ENCODE measurements around the gene C1QTNF2. TPM values are rescaled to one million over a fixed set of nuclear protein-coding genes. Genes with fewer than 3 reads are reported as not detected.

C1QTNF2 gene
- total and polyA plus RNA-seq, 2 of the 13 experiments (the other 11 are each of a cell fraction or from before 2014, with no cell fraction given) = not detected

DNA sequence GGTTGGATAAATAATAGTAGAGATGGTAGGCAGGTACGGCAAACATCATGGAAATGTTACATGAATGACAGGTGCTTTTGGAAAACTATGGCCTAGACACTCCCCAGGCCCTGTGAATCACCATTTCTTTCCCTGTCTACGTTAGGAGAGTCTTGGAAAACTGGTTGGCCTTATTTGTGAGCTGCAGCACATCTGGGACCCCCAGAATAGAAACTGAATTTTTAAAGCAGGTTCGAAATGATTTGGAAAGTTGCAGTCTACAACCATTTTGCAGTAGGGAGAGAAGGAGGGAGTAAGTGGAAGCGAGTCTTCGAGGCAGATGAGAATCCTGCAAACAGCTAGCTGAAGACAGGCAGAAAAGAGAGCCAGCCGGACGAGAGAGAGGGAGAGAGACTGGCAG, 13.0 kb downstream of the C1QTNF2 start:
- Histone ChIP-seq H3K79me2 (ENCODE audit: insufficient read depth, low read length) (no peaks in the 10 kb centered on the region), H3K27ac (ENCODE audit: extremely low read length, insufficient read depth, low read length) (no peak overlapping the region), H3K27me3 (ENCODE audit: control insufficient read depth in 1 of 2, insufficient read depth in 2 of 2, low read length in 2 of 2) (no peaks in the 10 kb centered on the region; a peak in 3 of 5 replicates), H4K20me1 (ENCODE audit: insufficient read depth, low read length) (no peaks in the 10 kb centered on the region), H3K36me3 (replicated peaks in 1 of 2; ENCODE audit: control insufficient read depth in 1 of 2, insufficient read depth in 2 of 2, low read length in 2 of 2) (no peaks in the 10 kb centered on the region), H2AFZ (ENCODE audit: low read length) (peak overlapping the region; percentile 54), H3K9ac (ENCODE audit: insufficient read depth, low read depth, low read length) (no peak overlapping the region), H3K4me3 (replicated peaks in 1 of 3; ENCODE audit: insufficient read depth in 1 of 3, low read depth in 2 of 3, low read length in 3 of 3) (no peak overlapping the region), H3K4me2 (ENCODE audit: low read depth, low read length) (no peak overlapping the region; the same call in 1 of the 2 replicates), H3K9me3 (ENCODE audit: low read length) (no peaks in the 10 kb centered on the region), H3K4me1 (ENCODE audit: insufficient read depth, low read length) (no peaks in the 10 kb centered on the region)
- TF ChIP-seq ZNF678 (CRISPR knock-in tag; IDR thresholded peaks at IDR 0.05) (no peak), ZNF136 (CRISPR knock-in tag; IDR thresholded peaks at IDR 0.05; ENCODE audit: low read depth) (no peak), ZNF878 (CRISPR knock-in tag; IDR thresholded peaks at IDR 0.05) (no peak), RBFOX2 (IDR thresholded peaks at IDR 0.05; ENCODE audit: low read depth, low read length) (no peak), ZNF543 (CRISPR knock-in tag; IDR thresholded peaks at IDR 0.05) (no peak), NR2F1 (CRISPR knock-in tag; IDR thresholded peaks at IDR 0.05) (no peak), ZNF660 (CRISPR knock-in tag; IDR thresholded peaks at IDR 0.05; ENCODE audit: borderline replicate concordance, low read depth) (no peak), ZNF556 (CRISPR knock-in tag; IDR thresholded peaks at IDR 0.05; ENCODE audit: borderline replicate concordance) (no peak), ELF4 (CRISPR knock-in tag; IDR thresholded peaks at IDR 0.05; ENCODE audit: borderline replicate concordance) (no peak), KLF6 (CRISPR knock-in tag; IDR thresholded peaks at IDR 0.05) (no peak), ZNF12 (CRISPR knock-in tag; IDR thresholded peaks at IDR 0.05) (no peak), SP2 (CRISPR knock-in tag; IDR thresholded peaks at IDR 0.05) (no peak), MAFG (CRISPR knock-in tag; IDR thresholded peaks at IDR 0.05) (no peak), HOXD1 (CRISPR knock-in tag; IDR thresholded peaks at IDR 0.05) (no peak), ZZZ3 (CRISPR knock-in tag; IDR thresholded peaks at IDR 0.05; ENCODE audit: borderline replicate concordance) (no peak), PHB2 (IDR thresholded peaks at IDR 0.05; ENCODE audit: partially characterized antibody) (no peak)
- TF ChIP-seq, protein P1, sequence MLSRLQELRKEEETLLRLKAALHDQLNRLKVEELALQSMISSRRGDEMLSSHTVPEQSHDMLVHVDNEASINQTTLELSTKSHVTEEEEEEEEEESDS (CRISPR knock-in tag; IDR thresholded peaks at IDR 0.05; ENCODE audit: borderline replicate concordance) = no peak
- TF ChIP-seq, protein P2, sequence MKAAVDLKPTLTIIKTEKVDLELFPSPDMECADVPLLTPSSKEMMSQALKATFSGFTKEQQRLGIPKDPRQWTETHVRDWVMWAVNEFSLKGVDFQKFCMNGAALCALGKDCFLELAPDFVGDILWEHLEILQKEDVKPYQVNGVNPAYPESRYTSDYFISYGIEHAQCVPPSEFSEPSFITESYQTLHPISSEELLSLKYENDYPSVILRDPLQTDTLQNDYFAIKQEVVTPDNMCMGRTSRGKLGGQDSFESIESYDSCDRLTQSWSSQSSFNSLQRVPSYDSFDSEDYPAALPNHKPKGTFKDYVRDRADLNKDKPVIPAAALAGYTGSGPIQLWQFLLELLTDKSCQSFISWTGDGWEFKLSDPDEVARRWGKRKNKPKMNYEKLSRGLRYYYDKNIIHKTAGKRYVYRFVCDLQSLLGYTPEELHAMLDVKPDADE (CRISPR knock-in tag; IDR thresholded peaks at IDR 0.05) = no peak
- TF ChIP-seq, protein P3, sequence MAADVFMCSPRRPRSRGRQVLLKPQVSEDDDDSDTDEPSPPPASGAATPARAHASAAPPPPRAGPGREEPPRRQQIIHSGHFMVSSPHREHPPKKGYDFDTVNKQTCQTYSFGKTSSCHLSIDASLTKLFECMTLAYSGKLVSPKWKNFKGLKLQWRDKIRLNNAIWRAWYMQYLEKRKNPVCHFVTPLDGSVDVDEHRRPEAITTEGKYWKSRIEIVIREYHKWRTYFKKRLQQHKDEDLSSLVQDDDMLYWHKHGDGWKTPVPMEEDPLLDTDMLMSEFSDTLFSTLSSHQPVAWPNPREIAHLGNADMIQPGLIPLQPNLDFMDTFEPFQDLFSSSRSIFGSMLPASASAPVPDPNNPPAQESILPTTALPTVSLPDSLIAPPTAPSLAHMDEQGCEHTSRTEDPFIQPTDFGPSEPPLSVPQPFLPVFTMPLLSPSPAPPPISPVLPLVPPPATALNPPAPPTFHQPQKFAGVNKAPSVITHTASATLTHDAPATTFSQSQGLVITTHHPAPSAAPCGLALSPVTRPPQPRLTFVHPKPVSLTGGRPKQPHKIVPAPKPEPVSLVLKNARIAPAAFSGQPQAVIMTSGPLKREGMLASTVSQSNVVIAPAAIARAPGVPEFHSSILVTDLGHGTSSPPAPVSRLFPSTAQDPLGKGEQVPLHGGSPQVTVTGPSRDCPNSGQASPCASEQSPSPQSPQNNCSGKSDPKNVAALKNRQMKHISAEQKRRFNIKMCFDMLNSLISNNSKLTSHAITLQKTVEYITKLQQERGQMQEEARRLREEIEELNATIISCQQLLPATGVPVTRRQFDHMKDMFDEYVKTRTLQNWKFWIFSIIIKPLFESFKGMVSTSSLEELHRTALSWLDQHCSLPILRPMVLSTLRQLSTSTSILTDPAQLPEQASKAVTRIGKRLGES (CRISPR knock-in tag; IDR thresholded peaks at IDR 0.05; ENCODE audit: borderline replicate concordance) = no peak
- ChIA-PET POLR2A (no interaction called here), CTCF (ENCODE audit: low intra/inter-chr PET ratio, low total read pairs) (no interaction called here)
- in situ Hi-C loops (cut with HindIII; ENCODE audit: extremely low pct_ligation_motif_present, low pct_unique_long_range_greater_than_20kb) (no loop called here), intact Hi-C loops (cut with micrococcal nuclease; ENCODE audit: unreplicated experiment) (no loop called here)
- FAIRE-seq = no peak
- DNase-seq (ENCODE audit: low spot score) = no peak
- ATAC-seq = no peak
- WGBS (ENCODE audit: low lambda C conversion rate) = 25% methylated on average over 7 of the region's 7 CpGs
- BruUV-seq (replicated peaks) = no TSS peak
